OCI-M1 (cell line): ENCODE data around the gene SYT12.
"Not testable (repeated sequence)": the region's sequence is repeated elsewhere in the genome, so short reads cannot be mapped to it uniquely, and the experiment has no call there.

Source experiments
- DNase-seq: peaks from one replicate; lab custom pipeline; 2025; lab: John Stamatoyannopoulos, UW

The SYT12 gene

GRCh38 chr11:67022961-67023956 is at the start of gene SYT12:
Gene SYT12 (plus strand): TSS chr11:67023134. CDS start chr11:67030145, 7,011 bp downstream.
- no peak for DNase-seq

GRCh38 chr11:66973956-66974580 is 48.9 kb upstream of the SYT12 start:
- no peak for DNase-seq

GRCh38 chr11:66974724-66975404 is 48.1 kb upstream of the SYT12 start, which contains the start of gene C11orf86:
Gene C11orf86 (plus strand): TSS chr11:66975304. CDS start chr11:66975363, 59 bp downstream.
- no peak for DNase-seq

GRCh38 chr11:66975405-66976027 is 47.4 kb upstream of the SYT12 start:
- no peak for DNase-seq

- DNase-seq = peak; percentile 38
Observed at GRCh38 chr11:66976028-66976467, 46.9 kb upstream of the SYT12 start.

- DNase-seq = no peak
Observed at GRCh38 chr11:66976925-66977324, 46.0 kb upstream of the SYT12 start.

- DNase-seq = no peak
Observed at GRCh38 chr11:66978229-66978628, 44.7 kb upstream of the SYT12 start.

GRCh38 chr11:66978717-66979116 is 44.2 kb upstream of the SYT12 start:
- DNase-seq = no peak

GRCh38 chr11:66979336-66979980 is 43.5 kb upstream of the SYT12 start:
- DNase-seq = no peak

- peak; percentile 91 for DNase-seq
Observed at GRCh38 chr11:66981976-66982578, 40.9 kb upstream of the SYT12 start.

GRCh38 chr11:66983275-66983924 is 39.5 kb upstream of the SYT12 start:
- DNase-seq = no peak

- no peak for DNase-seq
Observed at GRCh38 chr11:66985508-66986177, 37.3 kb upstream of the SYT12 start.

GRCh38 chr11:66986178-66986545 is 36.8 kb upstream of the SYT12 start:
- DNase-seq = no peak

GRCh38 chr11:66987158-66987620 is 35.7 kb upstream of the SYT12 start:
- no peak for DNase-seq

- no peak for DNase-seq
Observed at GRCh38 chr11:66987924-66988637, 34.9 kb upstream of the SYT12 start.

- DNase-seq = not testable (repeated sequence)
Observed at GRCh38 chr11:66988741-66989140, 34.2 kb upstream of the SYT12 start.

GRCh38 chr11:66989360-66989759 is 33.6 kb upstream of the SYT12 start:
- not testable (repeated sequence) for DNase-seq

- DNase-seq = no peak
Observed at GRCh38 chr11:66992041-66992440, 30.9 kb upstream of the SYT12 start.
